CD4-positive, alpha-beta memory T cell (primary cell): Measurements from ENCODE around the gene NBAS. TPM values are rescaled to one million over a fixed set of nuclear protein-coding genes. Genes with fewer than 3 reads are reported as not detected.

ENCODE experiments used
- CTCF ChIA-PET: fragments of 350-600 bp; sonication (Branson Sonifier 250); formaldehyde crosslinking; loops from one replicate; lab custom pipeline; 2021; ENCODE audit warnings: inconsistent platforms; ENCODE audit not compliant: partially characterized antibody; lab: Charles Lee
- POLR2A ChIA-PET: fragments of 350-600 bp; sonication (Branson Sonifier 250); formaldehyde crosslinking; loops from one replicate; lab custom pipeline; 2021; ENCODE audit not compliant: partially characterized antibody; lab: Charles Lee
- DNase-seq, 5 donors: peaks; one replicate each; pipeline versions ENCODE4 v3.0.0 to v3.0.0-alpha.2; 2020 to 2022; ENCODE audit warnings: mixed read lengths in 1 of 5
- H3K27ac ChIP-seq: one replicate; pipeline ENCODE4 v1.7.0; 2013; ENCODE audit warnings: low read depth, low read length
- H3K27me3 ChIP-seq: 2 replicates; pipeline ENCODE4 v1.7.0; 2013; ENCODE audit warnings: mild to moderate bottlenecking, low read length, moderate library complexity; ENCODE audit not compliant: insufficient read depth
- H3K36me3 ChIP-seq: 2 replicates; pipeline ENCODE4 v1.7.0; 2013; ENCODE audit warnings: mild to moderate bottlenecking, low read length, moderate library complexity; ENCODE audit not compliant: insufficient read depth
- H3K4me1 ChIP-seq: 2 replicates; pipeline ENCODE4 v1.7.0; 2013; ENCODE audit warnings: mild to moderate bottlenecking, low read length, moderate library complexity; ENCODE audit not compliant: insufficient read depth
- H3K4me3 ChIP-seq, 2 donors: one replicate each; pipeline ENCODE4 v1.7.0; 2013; ENCODE audit warnings: low read length in 2 of 2, mild to moderate bottlenecking in 1 of 2
- H3K9me3 ChIP-seq, 2 donors: one replicate each; pipeline ENCODE4 v1.7.0; 2013; ENCODE audit warnings: low read length in 2 of 2, control low read depth in 1 of 2; ENCODE audit not compliant: control insufficient read depth in 1 of 2
- H3K27ac Mint-ChIP-seq, 7 donors: one replicate each; pipeline ENCODE4 v1.8.0; 2020 to 2021; ENCODE audit warnings: mixed read lengths in 7 of 7, mild to moderate bottlenecking in 6 of 7, inconsistent platforms in 3 of 7, moderate library complexity in 3 of 7
- H3K27me3 Mint-ChIP-seq, 2 donors: one replicate each; pipeline ENCODE4 v1.8.0; 2020 to 2021; ENCODE audit warnings: mixed read lengths in 2 of 2
- H3K36me3 Mint-ChIP-seq, 2 donors: one replicate each; pipeline ENCODE4 v1.8.0; 2020 to 2021; ENCODE audit warnings: mixed read lengths in 2 of 2, inconsistent platforms in 1 of 2, mild to moderate bottlenecking in 1 of 2
- H3K4me1 Mint-ChIP-seq, 4 donors: one replicate each; pipeline ENCODE4 v1.8.0; 2020 to 2021; ENCODE audit warnings: mixed read lengths in 4 of 4, mild to moderate bottlenecking in 1 of 4
- H3K4me3 Mint-ChIP-seq, 8 donors: one replicate each; pipeline ENCODE4 v1.8.0; 2020 to 2021; ENCODE audit warnings: mixed read lengths in 8 of 8, mild to moderate bottlenecking in 7 of 8, moderate library complexity in 6 of 8, inconsistent platforms in 3 of 8
- H3K9me3 Mint-ChIP-seq, 8 donors: one replicate each; pipeline ENCODE4 v1.8.0; 2020 to 2021; ENCODE audit warnings: mixed read lengths in 8 of 8, mild to moderate bottlenecking in 5 of 8, inconsistent platforms in 3 of 8, moderate library complexity in 1 of 8
- intact Hi-C: fragments of 100-400 bp; cut with micrococcal nuclease; formaldehyde crosslinking; loops from one replicate; pipeline ENCODE4 v1.15.1; 2023
- polyA plus RNA-seq, 2 donors: library from polyadenylated mRNA; unstranded; fragments of 300-500 nt; fragmentation: Illumina TruSeq; gene quantifications; one replicate each; pipeline ENCODE4 v1.2.3, GENCODE V29; 2021
- total RNA-seq, 2 experiments: library from RNA; stranded (reverse); gene quantifications; one replicate each; pipeline ENCODE4 v1.2.3, GENCODE V29; 2021

The NBAS gene
- total and polyA plus RNA-seq, 4 experiments from 2014 or later = 16.1 to 37.0 (median 27.1) TPM

DNA sequence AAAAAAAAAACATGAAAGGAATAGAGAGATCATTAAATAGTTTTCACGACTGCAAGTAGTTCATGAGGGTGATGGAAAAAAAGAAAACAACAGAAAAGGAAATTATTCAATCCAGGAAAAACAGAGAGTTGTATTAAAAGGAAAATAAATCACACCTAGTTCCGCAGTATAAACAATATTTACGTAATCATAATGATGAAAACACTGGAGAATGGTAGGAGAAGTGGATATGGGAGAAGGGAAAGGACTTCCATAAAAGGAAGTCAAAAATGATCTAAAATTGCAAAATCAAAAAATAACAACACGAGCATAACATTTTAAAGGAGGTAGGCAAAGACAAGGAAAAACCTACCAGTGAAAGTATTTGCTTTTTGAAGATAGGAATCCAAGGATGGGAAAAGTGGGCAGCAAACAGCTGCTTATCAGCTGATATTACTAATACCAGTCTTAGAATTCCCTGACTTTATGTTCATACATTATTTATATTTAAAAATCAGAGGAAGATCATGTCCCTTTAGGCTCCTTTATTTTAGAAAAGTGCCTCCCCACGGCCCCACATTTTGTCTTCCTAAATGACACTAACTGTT, 160.8 kb downstream of the NBAS start:
- no peaks in the 10 kb centered on the region for H3K36me3 ChIP-seq
- no peak overlapping the region for H3K4me3 ChIP-seq
- no peaks in the 10 kb centered on the region for H3K9me3 ChIP-seq
- CTCF ChIA-PET = no interaction called here
- H3K4me1 Mint-ChIP-seq = no peaks in the 10 kb centered on the region
- intact Hi-C loops = no loop called here
- H3K36me3 Mint-ChIP-seq = peaks cover 45% of the 10 kb centered on the region in 2 donors
- H3K4me1 ChIP-seq = no peaks in the 10 kb centered on the region
- DNase-seq = no peak
- H3K27ac ChIP-seq = no peak overlapping the region
- H3K27me3 ChIP-seq = no peaks in the 10 kb centered on the region
- peak overlapping the region in 2 of 7 donors; percentile 65 to 70 for H3K27ac Mint-ChIP-seq
- H3K9me3 Mint-ChIP-seq = no peaks in the 10 kb centered on the region
- POLR2A ChIA-PET = no interaction called here
- no peak overlapping the region for H3K4me3 Mint-ChIP-seq
- H3K27me3 Mint-ChIP-seq = no peaks in the 10 kb centered on the region

DNA sequence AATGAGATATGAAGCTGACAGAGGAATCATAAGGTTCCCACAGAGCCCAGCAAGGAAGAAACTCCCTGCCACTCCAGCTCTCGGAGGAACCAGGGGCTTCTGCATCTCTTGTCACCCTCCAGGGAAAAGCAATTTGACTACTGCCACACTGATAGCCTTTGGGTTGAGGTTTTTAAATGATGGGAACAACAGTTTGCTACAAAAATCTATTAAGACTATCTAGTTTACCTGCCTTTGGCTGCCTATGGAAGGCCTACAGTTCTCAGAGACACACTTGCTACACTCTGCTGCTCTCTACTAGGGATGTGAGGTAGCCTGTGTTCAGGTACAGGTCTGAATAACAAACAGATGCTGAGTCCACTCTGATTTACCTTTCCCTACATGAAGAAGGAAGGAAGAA, 161.9 kb downstream of the NBAS start:
- intact Hi-C loops = no loop called here
- H3K9me3 ChIP-seq = no peaks in the 10 kb centered on the region
- POLR2A ChIA-PET = no interaction called here
- no peaks in the 10 kb centered on the region for H3K36me3 ChIP-seq
- H3K9me3 Mint-ChIP-seq = no peaks in the 10 kb centered on the region
- H3K27me3 Mint-ChIP-seq = no peaks in the 10 kb centered on the region
- H3K27me3 ChIP-seq = no peaks in the 10 kb centered on the region
- no peaks in the 10 kb centered on the region for H3K4me1 Mint-ChIP-seq
- no peak for DNase-seq
- H3K27ac ChIP-seq = no peak overlapping the region
- CTCF ChIA-PET = no interaction called here
- no peaks in the 10 kb centered on the region for H3K4me1 ChIP-seq
- H3K4me3 ChIP-seq = no peak overlapping the region
- H3K36me3 Mint-ChIP-seq = peaks cover 38 to 49% of the 10 kb centered on the region in 2 donors
- H3K27ac Mint-ChIP-seq = no peak overlapping the region
- H3K4me3 Mint-ChIP-seq = no peak overlapping the region

DNA sequence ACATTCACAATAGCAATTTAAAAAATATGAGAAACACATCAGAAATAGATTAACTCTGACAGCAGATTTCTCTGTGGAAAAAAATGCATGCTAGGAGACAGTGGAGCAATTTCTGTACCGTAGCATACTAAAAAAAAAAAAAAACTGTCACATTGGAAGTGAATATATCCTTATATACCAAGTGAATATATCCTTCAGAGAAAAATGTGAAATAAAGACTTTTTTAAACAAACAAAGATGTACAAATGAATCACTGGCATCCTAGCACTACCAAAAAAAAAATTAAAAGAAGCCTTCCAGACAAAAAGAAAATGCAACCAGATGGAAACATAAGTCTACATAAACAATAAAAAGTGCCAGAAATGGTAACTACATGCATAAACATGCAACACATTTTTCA, 169.4 kb downstream of the NBAS start:
- H3K9me3 Mint-ChIP-seq = no peaks in the 10 kb centered on the region
- Histone ChIP-seq H3K27me3 (no peaks in the 10 kb centered on the region), H3K9me3 (no peaks in the 10 kb centered on the region), H3K36me3 (no peaks in the 10 kb centered on the region), H3K4me1 (no peaks in the 10 kb centered on the region), H3K27ac (no peak overlapping the region), H3K4me3 (no peak overlapping the region)
- H3K4me3 Mint-ChIP-seq = no peak overlapping the region
- H3K4me1 Mint-ChIP-seq = peaks cover 0 to 2% (median under 1%) of the 10 kb centered on the region in 4 donors
- POLR2A ChIA-PET = no interaction called here
- H3K27ac Mint-ChIP-seq = no peak overlapping the region
- H3K36me3 Mint-ChIP-seq = peaks cover 58 to 59% of the 10 kb centered on the region in 2 donors
- DNase-seq = no peak
- H3K27me3 Mint-ChIP-seq = no peaks in the 10 kb centered on the region
- CTCF ChIA-PET = no interaction called here
- intact Hi-C loops = no loop called here

DNA sequence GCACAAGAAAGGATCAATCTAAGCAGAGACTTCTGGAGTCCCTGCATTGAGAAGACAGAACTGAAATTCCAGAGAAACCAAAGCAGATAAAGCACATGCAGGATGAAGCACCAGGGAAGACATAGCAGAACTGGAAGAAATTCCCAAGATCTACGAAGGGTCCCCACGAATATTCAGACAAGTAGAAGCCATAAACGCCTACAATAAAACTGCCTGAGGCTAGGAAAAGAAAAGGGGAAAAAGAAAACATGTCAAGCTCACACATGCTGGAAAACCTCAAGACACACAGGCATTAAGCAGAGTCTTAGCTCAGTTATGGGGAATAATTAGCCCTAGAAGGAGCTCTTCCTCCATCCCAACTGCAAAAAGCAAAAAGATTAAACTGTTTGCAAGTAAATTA, 171.2 kb downstream of the NBAS start:
- Histone ChIP-seq H3K36me3 (no peaks in the 10 kb centered on the region), H3K9me3 (no peaks in the 10 kb centered on the region), H3K4me3 (no peak overlapping the region), H3K4me1 (no peaks in the 10 kb centered on the region), H3K27ac (no peak overlapping the region), H3K27me3 (no peaks in the 10 kb centered on the region)
- H3K4me1 Mint-ChIP-seq = peaks cover 0 to 2% (median under 1%) of the 10 kb centered on the region in 4 donors
- H3K27me3 Mint-ChIP-seq = no peaks in the 10 kb centered on the region
- ChIA-PET CTCF (no interaction called here), POLR2A (no interaction called here)
- H3K9me3 Mint-ChIP-seq = no peaks in the 10 kb centered on the region
- H3K4me3 Mint-ChIP-seq = no peak overlapping the region
- peaks cover 59 to 67% of the 10 kb centered on the region in 2 donors for H3K36me3 Mint-ChIP-seq
- intact Hi-C loops = no loop called here
- no peak overlapping the region for H3K27ac Mint-ChIP-seq
- no peak for DNase-seq

DNA sequence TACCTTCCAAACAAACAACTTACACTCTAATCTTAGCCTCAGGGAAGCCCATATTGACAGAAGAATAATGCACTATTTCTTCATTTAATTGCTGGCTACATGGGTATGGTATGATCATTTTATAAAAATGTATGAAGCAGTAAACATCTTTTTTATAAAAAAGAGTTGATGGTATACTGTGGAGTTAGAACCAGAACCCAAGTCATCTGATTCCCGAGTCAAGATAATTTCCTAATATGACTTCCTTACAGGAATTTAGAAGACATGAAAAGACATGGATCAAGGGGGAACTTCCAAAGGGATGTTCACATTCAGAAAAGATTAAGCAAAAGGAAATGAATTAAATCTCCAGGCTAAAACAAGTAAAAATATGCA, 171.8 kb downstream of the NBAS start:
- Mint-ChIP-seq H3K27ac (no peak overlapping the region), H3K4me3 (no peak overlapping the region), H3K36me3 (peaks cover 56 to 70% of the 10 kb centered on the region in 2 donors), H3K27me3 (no peaks in the 10 kb centered on the region), H3K9me3 (no peaks in the 10 kb centered on the region), H3K4me1 (peaks cover 0 to 2% (median under 1%) of the 10 kb centered on the region in 4 donors)
- H3K4me3 ChIP-seq = no peak overlapping the region
- no peaks in the 10 kb centered on the region for H3K9me3 ChIP-seq
- H3K36me3 ChIP-seq = no peaks in the 10 kb centered on the region
- ChIA-PET CTCF (no interaction called here), POLR2A (no interaction called here)
- intact Hi-C loops = no loop called here
- no peak for DNase-seq
- H3K27ac ChIP-seq = no peak overlapping the region
- H3K4me1 ChIP-seq = no peaks in the 10 kb centered on the region
- no peaks in the 10 kb centered on the region for H3K27me3 ChIP-seq

DNA sequence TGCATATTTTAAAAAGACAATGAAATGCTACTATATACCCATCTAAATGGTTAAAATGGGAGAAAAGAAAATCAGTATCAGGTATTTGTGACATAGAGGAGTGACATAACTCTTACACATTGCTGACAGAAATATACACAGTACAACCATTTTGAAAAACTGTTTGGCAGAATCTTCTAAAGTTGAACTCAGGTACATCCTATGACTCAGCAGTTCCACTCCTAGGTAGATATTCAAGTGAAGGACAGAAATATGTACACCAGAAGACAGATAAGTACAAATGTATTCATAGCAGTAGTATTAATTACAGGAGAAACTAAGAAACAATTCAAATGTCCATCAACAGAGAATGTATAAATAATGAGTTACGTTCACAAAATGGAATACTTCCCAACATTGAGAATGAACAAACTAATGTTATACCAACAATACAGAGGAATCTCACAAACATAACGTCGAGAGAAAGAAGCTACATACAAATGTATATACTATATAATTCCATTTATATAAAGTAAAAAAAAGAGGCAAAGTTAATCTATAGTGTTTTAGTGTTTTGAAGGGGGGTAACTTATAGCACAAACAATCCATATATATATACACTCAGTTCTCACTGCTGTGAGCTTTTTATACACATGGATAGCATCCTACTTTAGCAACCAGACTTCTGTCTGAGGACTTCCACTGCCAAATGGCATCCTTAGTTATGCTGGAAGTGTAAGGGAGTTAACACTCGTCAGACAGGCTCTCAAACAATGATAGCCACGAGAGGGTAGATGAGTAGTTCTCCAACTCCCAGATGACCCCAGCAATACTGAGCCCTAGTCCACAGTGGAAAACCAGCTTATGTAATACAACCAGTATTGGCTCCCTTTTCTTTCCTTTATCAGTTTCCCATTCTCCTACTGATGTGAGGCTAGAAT, 172.5 kb downstream of the NBAS start:
- no peaks in the 10 kb centered on the region for H3K9me3 ChIP-seq
- Mint-ChIP-seq H3K9me3 (no peaks in the 10 kb centered on the region), H3K27ac (no peak overlapping the region), H3K4me1 (peaks cover 0 to 2% (median under 1%) of the 10 kb centered on the region in 4 donors), H3K4me3 (no peak overlapping the region), H3K36me3 (peaks cover 53 to 70% of the 10 kb centered on the region in 2 donors), H3K27me3 (no peaks in the 10 kb centered on the region)
- ChIA-PET POLR2A (no interaction called here), CTCF (no interaction called here)
- no peaks in the 10 kb centered on the region for H3K27me3 ChIP-seq
- peaks cover under 1% of the 10 kb centered on the region for H3K36me3 ChIP-seq
- H3K4me3 ChIP-seq = no peak overlapping the region
- H3K27ac ChIP-seq = no peak overlapping the region
- no peaks in the 10 kb centered on the region for H3K4me1 ChIP-seq
- no peak for DNase-seq
- intact Hi-C loops = no loop called here

DNA sequence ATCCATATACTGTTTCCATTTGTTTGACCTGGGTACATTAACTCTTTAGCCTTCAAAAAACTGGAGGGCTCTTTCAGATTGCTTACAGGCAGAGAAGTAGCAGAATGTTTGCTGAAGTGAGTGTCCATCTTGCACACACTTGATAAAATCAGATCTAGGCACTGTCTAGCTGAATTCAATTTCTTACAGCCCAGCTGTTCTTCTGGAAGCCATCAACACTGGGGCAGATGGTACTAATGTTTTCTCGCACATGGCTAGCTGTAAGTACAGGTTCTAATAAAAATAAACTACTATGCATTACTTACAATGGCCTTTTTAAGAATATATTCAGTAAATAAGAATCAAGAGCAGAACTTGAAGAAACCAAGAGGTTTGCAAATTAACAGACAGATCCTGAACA, 175.9 kb downstream of the NBAS start:
- H3K36me3 ChIP-seq = peaks cover 8% of the 10 kb centered on the region
- H3K27ac Mint-ChIP-seq = no peak overlapping the region
- ChIA-PET POLR2A (no interaction called here), CTCF (no interaction called here)
- intact Hi-C loops = no loop called here
- H3K4me3 ChIP-seq = no peak overlapping the region
- H3K4me1 ChIP-seq = no peaks in the 10 kb centered on the region
- H3K27ac ChIP-seq = no peak overlapping the region
- no peak overlapping the region for H3K4me3 Mint-ChIP-seq
- peaks cover 50 to 62% of the 10 kb centered on the region in 2 donors for H3K36me3 Mint-ChIP-seq
- H3K9me3 Mint-ChIP-seq = no peaks in the 10 kb centered on the region
- no peak for DNase-seq
- H3K4me1 Mint-ChIP-seq = no peaks in the 10 kb centered on the region
- no peaks in the 10 kb centered on the region for H3K9me3 ChIP-seq
- H3K27me3 Mint-ChIP-seq = no peaks in the 10 kb centered on the region
- H3K27me3 ChIP-seq = no peaks in the 10 kb centered on the region
